Activated naive CD4-positive, alpha-beta T cell treated with anti-CD3 and anti-CD28 coated beads, Interleukin-2, amount 10 ng/mL, durations not matched to agents 7 days and 5 days (primary cell): ENCODE data around the gene ZC3H7B.

Experiments
- CTCF ChIA-PET: fragments of 350-600 bp; sonication (Branson Sonifier 250); formaldehyde crosslinking; loops from one replicate; lab custom pipeline; 2021; ENCODE audit warnings: antibody characterized with exemption; lab: Charles Lee
- DNase-seq: peaks from one replicate; pipeline ENCODE4 v3.0.0-alpha.2; 2020
- H3K27ac Mint-ChIP-seq: one replicate; pipeline ENCODE4 v1.8.0; 2021; ENCODE audit warnings: mild to moderate bottlenecking, moderate library complexity, mixed read lengths
- H3K27me3 Mint-ChIP-seq: one replicate; pipeline ENCODE4 v1.8.0; 2021; ENCODE audit warnings: mild to moderate bottlenecking, mixed read lengths
- H3K36me3 Mint-ChIP-seq: one replicate; pipeline ENCODE4 v1.8.0; 2021; ENCODE audit warnings: mixed read lengths
- H3K4me1 Mint-ChIP-seq: one replicate; pipeline ENCODE4 v1.8.0; 2021; ENCODE audit warnings: mixed read lengths
- H3K4me3 Mint-ChIP-seq: one replicate; pipeline ENCODE4 v1.8.0; 2021; ENCODE audit warnings: mild to moderate bottlenecking, moderate library complexity, mixed read lengths
- H3K9me3 Mint-ChIP-seq: one replicate; pipeline ENCODE4 v1.8.0; 2021; ENCODE audit warnings: mixed read lengths

Gene ZC3H7B

GRCh38 chr22:41345807-41346335 lies 44.5 kb downstream of the ZC3H7B start:
- no peak overlapping the region for H3K27ac Mint-ChIP-seq
- H3K36me3 Mint-ChIP-seq = peaks cover 25% of the 10 kb centered on the region
- no peak for DNase-seq
- no peaks in the 10 kb centered on the region for H3K9me3 Mint-ChIP-seq
- peaks cover 2% of the 10 kb centered on the region for H3K4me1 Mint-ChIP-seq
- CTCF ChIA-PET = no interaction called here
- H3K27me3 Mint-ChIP-seq = no peaks in the 10 kb centered on the region
- H3K4me3 Mint-ChIP-seq = no peak overlapping the region

GRCh38 chr22:41347066-41347859 lies 45.9 kb downstream of the ZC3H7B start:
- H3K4me1 Mint-ChIP-seq = no peaks in the 10 kb centered on the region
- H3K4me3 Mint-ChIP-seq = no peak overlapping the region
- no peaks in the 10 kb centered on the region for H3K9me3 Mint-ChIP-seq
- CTCF ChIA-PET = interaction anchor here (1.1 kb wide), 1 partner anchor 56 kb away, joined by 3 read pairs; no protein-coding TSS in a partner anchor
- H3K36me3 Mint-ChIP-seq = peaks cover 30% of the 10 kb centered on the region
- H3K27me3 Mint-ChIP-seq = no peaks in the 10 kb centered on the region
- no peak overlapping the region for H3K27ac Mint-ChIP-seq
- no peak for DNase-seq

- Mint-ChIP-seq H3K4me3 (no peak overlapping the region), H3K27me3 (no peaks in the 10 kb centered on the region), H3K4me1 (no peaks in the 10 kb centered on the region), H3K36me3 (peaks cover 34% of the 10 kb centered on the region), H3K9me3 (no peaks in the 10 kb centered on the region), H3K27ac (no peak overlapping the region)
- CTCF ChIA-PET = no interaction called here
- no peak for DNase-seq
Observed at GRCh38 chr22:41348964-41349484, 47.7 kb downstream of the ZC3H7B start.

- no peak overlapping the region for H3K4me3 Mint-ChIP-seq
- H3K9me3 Mint-ChIP-seq = no peaks in the 10 kb centered on the region
Observed at GRCh38 chr22:41350087-41350486, 48.8 kb downstream of the ZC3H7B start.

GRCh38 chr22:41351011-41351410 lies 49.7 kb downstream of the ZC3H7B start:
- H3K27me3 Mint-ChIP-seq = no peaks in the 10 kb centered on the region
- no peak overlapping the region for H3K27ac Mint-ChIP-seq
- peaks cover 30% of the 10 kb centered on the region for H3K36me3 Mint-ChIP-seq
- H3K9me3 Mint-ChIP-seq = no peaks in the 10 kb centered on the region
- H3K4me3 Mint-ChIP-seq = no peak overlapping the region
- no peak for DNase-seq
- CTCF ChIA-PET = no interaction called here
- H3K4me1 Mint-ChIP-seq = no peaks in the 10 kb centered on the region

More at GRCh38 chr22:41350087-41350486, 48.8 kb downstream of the ZC3H7B start:
- Mint-ChIP-seq H3K36me3 (peaks cover 31% of the 10 kb centered on the region), H3K27ac (no peak overlapping the region), H3K27me3 (no peaks in the 10 kb centered on the region), H3K4me1 (no peaks in the 10 kb centered on the region)
- CTCF ChIA-PET = interaction anchor here (0.6 kb wide), 1 partner anchor 289 kb away, joined by 3 read pairs; no protein-coding TSS in a partner anchor
- DNase-seq = no peak

GRCh38 chr22:41352058-41352457 lies 50.7 kb downstream of the ZC3H7B start:
- no peaks in the 10 kb centered on the region for H3K4me1 Mint-ChIP-seq
- peaks cover 27% of the 10 kb centered on the region for H3K36me3 Mint-ChIP-seq
- H3K27ac Mint-ChIP-seq = no peak overlapping the region
- no peaks in the 10 kb centered on the region for H3K9me3 Mint-ChIP-seq
- CTCF ChIA-PET = no interaction called here
- H3K27me3 Mint-ChIP-seq = no peaks in the 10 kb centered on the region
- H3K4me3 Mint-ChIP-seq = no peak overlapping the region
- no peak for DNase-seq

- H3K4me1 Mint-ChIP-seq = no peaks in the 10 kb centered on the region
- no peaks in the 10 kb centered on the region for H3K27me3 Mint-ChIP-seq
- peaks cover 27% of the 10 kb centered on the region for H3K36me3 Mint-ChIP-seq
Observed at GRCh38 chr22:41353862-41354575, 52.7 kb downstream of the ZC3H7B start.

GRCh38 chr22:41354979-41355378 lies 53.7 kb downstream of the ZC3H7B start:
- no peaks in the 10 kb centered on the region for H3K27me3 Mint-ChIP-seq
- H3K4me1 Mint-ChIP-seq = no peaks in the 10 kb centered on the region
- H3K27ac Mint-ChIP-seq = no peak overlapping the region
- H3K9me3 Mint-ChIP-seq = no peaks in the 10 kb centered on the region
- peaks cover 22% of the 10 kb centered on the region for H3K36me3 Mint-ChIP-seq
- CTCF ChIA-PET = no interaction called here
- no peak for DNase-seq
- H3K4me3 Mint-ChIP-seq = no peak overlapping the region

More at GRCh38 chr22:41353862-41354575, 52.7 kb downstream of the ZC3H7B start:
- DNase-seq = no peak
- CTCF ChIA-PET = no interaction called here
- Mint-ChIP-seq H3K4me3 (no peak overlapping the region), H3K9me3 (no peaks in the 10 kb centered on the region), H3K27ac (no peak overlapping the region)

GRCh38 chr22:41355895-41356294 lies 54.6 kb downstream of the ZC3H7B start:
- no peaks in the 10 kb centered on the region for H3K27me3 Mint-ChIP-seq
- CTCF ChIA-PET = no interaction called here
- no peaks in the 10 kb centered on the region for H3K4me1 Mint-ChIP-seq
- no peak for DNase-seq
- no peak overlapping the region for H3K4me3 Mint-ChIP-seq
- H3K27ac Mint-ChIP-seq = no peak overlapping the region
- H3K36me3 Mint-ChIP-seq = peaks cover 14% of the 10 kb centered on the region
- no peaks in the 10 kb centered on the region for H3K9me3 Mint-ChIP-seq

GRCh38 chr22:41356430-41357028 lies 55.2 kb downstream of the ZC3H7B start:
- Mint-ChIP-seq H3K9me3 (no peaks in the 10 kb centered on the region), H3K36me3 (peaks cover 14% of the 10 kb centered on the region)
- CTCF ChIA-PET = no interaction called here

GRCh38 chr22:41357191-41357590 lies 55.9 kb downstream of the ZC3H7B start:
- Mint-ChIP-seq H3K9me3 (no peaks in the 10 kb centered on the region), H3K27me3 (no peaks in the 10 kb centered on the region), H3K4me1 (no peaks in the 10 kb centered on the region), H3K4me3 (no peak overlapping the region), H3K36me3 (peaks cover 9% of the 10 kb centered on the region), H3K27ac (no peak overlapping the region)
- no peak for DNase-seq
- CTCF ChIA-PET = no interaction called here

More at GRCh38 chr22:41356430-41357028, 55.2 kb downstream of the ZC3H7B start:
- no peak for DNase-seq
- H3K4me1 Mint-ChIP-seq = no peaks in the 10 kb centered on the region
- H3K27ac Mint-ChIP-seq = no peak overlapping the region
- no peak overlapping the region for H3K4me3 Mint-ChIP-seq
- H3K27me3 Mint-ChIP-seq = no peaks in the 10 kb centered on the region

GRCh38 chr22:41358927-41359326 lies 57.6 kb downstream of the ZC3H7B start:
- Mint-ChIP-seq H3K27me3 (no peaks in the 10 kb centered on the region), H3K4me1 (no peaks in the 10 kb centered on the region), H3K9me3 (no peaks in the 10 kb centered on the region), H3K27ac (no peak overlapping the region), H3K4me3 (no peak overlapping the region), H3K36me3 (peaks cover 3% of the 10 kb centered on the region)
- CTCF ChIA-PET = no interaction called here
- no peak for DNase-seq

- CTCF ChIA-PET = no interaction called here
- Mint-ChIP-seq H3K9me3 (no peaks in the 10 kb centered on the region), H3K27ac (no peak overlapping the region), H3K27me3 (no peaks in the 10 kb centered on the region), H3K36me3 (peaks cover 3% of the 10 kb centered on the region), H3K4me1 (no peaks in the 10 kb centered on the region), H3K4me3 (no peak overlapping the region)
- no peak for DNase-seq
Observed at GRCh38 chr22:41359376-41359775, 58.1 kb downstream of the ZC3H7B start.

GRCh38 chr22:41360126-41360525 lies 58.8 kb downstream of the ZC3H7B start:
- no peak for DNase-seq
- Mint-ChIP-seq H3K36me3 (no peaks in the 10 kb centered on the region), H3K27ac (no peak overlapping the region), H3K27me3 (no peaks in the 10 kb centered on the region), H3K9me3 (no peaks in the 10 kb centered on the region), H3K4me1 (no peaks in the 10 kb centered on the region), H3K4me3 (no peak overlapping the region)
- CTCF ChIA-PET = interaction anchor here (1.6 kb wide), 1 partner anchor 17 kb away, joined by 5 read pairs; no protein-coding TSS in a partner anchor
